GM21447 (cell line): Measurements from ENCODE around the gene CEP85L.

Experiments used
- ATAC-seq: cut with Tn5 transposase; IDR thresholded peaks from one replicate; pipeline ENCODE4 v1.9.1; 2021; ENCODE audit not compliant: unreplicated experiment

CEP85L gene

GRCh38 chr6:118651282-118652050 is at the start of gene CEP85L:
CEP85L (minus strand) TSS chr6:118651591; CDS start chr6:118651269, 322 bp downstream.
- peak; percentile 83 for ATAC-seq

GRCh38 chr6:118700531-118700930 is 49.1 kb upstream of the CEP85L start:
- no peak for ATAC-seq

GRCh38 chr6:118697554-118697953 is 46.2 kb upstream of the CEP85L start:
- no peak for ATAC-seq

GRCh38 chr6:118696271-118696670 is 44.9 kb upstream of the CEP85L start:
- ATAC-seq, result no peak

DNA sequence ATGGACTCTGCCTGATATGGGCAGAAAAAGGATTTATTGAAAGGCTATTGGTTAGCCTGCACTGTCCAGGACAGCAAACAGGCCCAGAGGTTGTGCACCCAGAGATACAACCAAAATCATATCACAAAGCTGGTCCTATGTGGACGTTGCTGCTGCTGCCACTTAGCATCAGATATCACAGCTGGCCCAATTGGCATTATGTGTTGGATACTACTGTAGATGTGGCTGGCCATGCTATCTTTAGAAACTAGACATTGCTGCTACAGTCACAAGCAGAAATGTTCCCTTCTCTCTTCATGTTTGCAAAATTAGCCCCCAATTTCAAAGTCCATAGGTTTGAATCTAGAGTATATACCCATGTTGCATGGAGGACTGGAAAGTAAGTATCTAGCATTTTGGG is 42.2 kb upstream of the CEP85L start:
- ATAC-seq, result no peak

GRCh38 chr6:118685823-118686449 is 34.5 kb upstream of the CEP85L start:
- ATAC-seq, result no peak

- ATAC-seq, result no peak
Observed at GRCh38 chr6:118683881-118684872, 32.8 kb upstream of the CEP85L start.

DNA sequence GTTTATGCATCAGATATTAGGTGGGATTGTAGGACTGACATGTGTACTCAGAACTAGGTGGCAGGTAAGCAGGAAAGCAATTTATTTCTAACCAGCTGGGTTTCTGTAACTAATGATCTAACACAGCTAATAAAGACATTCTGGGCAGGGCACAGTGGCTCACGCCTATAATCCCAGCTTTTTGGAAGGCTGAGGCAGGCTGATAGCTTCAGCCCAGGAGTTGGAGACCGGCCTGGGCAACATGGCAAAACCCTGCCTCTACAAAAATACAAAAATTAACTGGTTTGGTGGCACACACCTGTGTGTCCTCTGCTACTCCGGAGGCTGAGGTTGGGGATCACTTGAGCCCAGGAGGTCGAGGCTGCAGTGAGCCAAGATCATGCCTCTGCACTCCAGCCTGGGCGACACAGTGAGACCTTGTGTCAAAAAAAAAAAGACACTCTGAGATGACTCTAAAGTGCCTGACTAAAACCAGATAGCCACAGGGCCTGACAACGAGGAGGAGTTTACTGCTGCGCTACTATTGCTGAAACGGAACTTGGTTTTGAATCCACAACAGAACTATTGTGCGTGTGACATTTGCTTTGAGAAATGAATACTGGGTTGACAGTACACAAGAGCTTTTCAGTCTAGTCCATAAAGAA is 29.2 kb upstream of the CEP85L start:
- ATAC-seq, result no peak

GRCh38 chr6:118679327-118679901 is 28.0 kb upstream of the CEP85L start:
- ATAC-seq, result no peak

GRCh38 chr6:118678866-118679265 is 27.5 kb upstream of the CEP85L start:
- ATAC-seq, result no peak

GRCh38 chr6:118677193-118677592 is 25.8 kb upstream of the CEP85L start:
- no peak for ATAC-seq

- ATAC-seq, result no peak
Observed at GRCh38 chr6:118675225-118675624, 23.8 kb upstream of the CEP85L start.

- no peak for ATAC-seq
Observed at GRCh38 chr6:118674772-118675171, 23.4 kb upstream of the CEP85L start.

DNA sequence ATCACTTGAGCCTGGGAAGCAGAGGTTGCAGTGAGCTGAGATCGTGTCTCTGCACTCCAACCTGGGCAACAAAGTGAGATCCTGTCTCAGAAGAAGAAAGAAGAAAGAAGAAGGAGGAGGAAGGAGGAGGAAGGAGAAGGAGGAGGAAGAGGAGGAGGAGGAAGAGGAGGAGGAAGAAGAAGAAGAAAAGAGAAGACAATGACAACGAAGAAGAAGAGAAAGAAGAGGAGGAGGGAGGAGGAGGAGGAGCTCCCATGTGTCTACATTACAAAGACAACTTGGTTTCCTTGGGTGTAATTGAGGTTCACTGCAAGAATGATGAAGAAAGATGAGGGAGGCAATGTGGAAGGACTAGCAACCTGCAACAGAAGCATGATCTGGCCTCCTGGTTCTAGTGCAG is 21.3 kb upstream of the CEP85L start:
- no peak for ATAC-seq

DNA sequence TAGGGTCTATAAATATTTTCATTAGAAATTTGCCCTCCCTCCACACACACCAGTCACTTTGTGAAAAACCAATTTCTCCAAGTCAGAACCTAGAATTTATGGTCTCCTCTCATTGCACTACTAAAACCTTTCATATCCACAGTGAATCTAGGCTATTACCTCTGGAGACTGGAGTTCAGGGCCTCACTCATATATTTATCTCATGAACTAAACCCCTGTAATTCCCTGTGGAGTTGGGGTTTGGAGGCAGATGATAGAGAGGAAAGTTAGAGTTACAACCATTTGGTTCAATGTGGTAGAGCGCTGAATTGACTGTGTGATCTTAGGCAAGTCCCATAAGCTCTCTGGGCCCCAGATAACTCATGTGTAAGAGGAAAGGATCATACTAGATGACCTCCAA is 18.2 kb upstream of the CEP85L start:
- ATAC-seq, result no peak

GRCh38 chr6:118668761-118669385 is 17.5 kb upstream of the CEP85L start:
- no peak for ATAC-seq

GRCh38 chr6:118667988-118668387 is 16.6 kb upstream of the CEP85L start:
- ATAC-seq, result no peak

DNA sequence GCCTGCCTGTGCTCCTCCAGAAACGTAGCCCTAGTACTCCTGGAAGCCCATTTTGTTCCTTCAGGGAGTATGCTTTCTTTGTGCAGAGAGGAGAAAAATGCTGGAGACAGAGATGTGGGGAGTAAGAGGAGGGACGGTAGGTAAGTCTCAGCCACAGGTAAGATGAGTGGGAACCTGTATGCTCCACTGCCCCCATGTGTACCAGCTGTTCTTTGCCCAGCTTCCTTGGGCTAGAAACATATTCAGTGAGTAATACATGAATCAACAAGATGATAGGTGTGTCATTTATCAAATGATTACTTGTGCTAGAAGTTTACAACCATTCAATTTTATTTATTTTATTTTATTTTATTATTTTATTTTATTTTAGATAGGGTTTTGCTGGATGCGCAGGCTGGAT is 13.6 kb upstream of the CEP85L start:
- peak; percentile 58 for ATAC-seq

- peak; percentile 38 for ATAC-seq
Observed at GRCh38 chr6:118663993-118664985, 12.9 kb upstream of the CEP85L start.
